Ascending aorta (tissue), 2 donors: ENCODE measurements around the gene CACNB3. TPM values are rescaled to one million over a fixed set of nuclear protein-coding genes. Genes with fewer than 3 reads are reported as not detected.

Experiments
- DNase-seq, 2 donors: peaks; one replicate each; pipeline ENCODE4 v3.0.0-alpha.2; 2019; ENCODE audit warnings: low spot score in 2 of 2
- H3K27ac ChIP-seq, 2 donors: fragments of 200-600 bp; sonication (generic); one replicate each; pipeline ENCODE4 v1.5.1; 2016 to 2017; ENCODE audit warnings: mild to moderate bottlenecking in 1 of 2
- H3K27me3 ChIP-seq: fragments of 200-600 bp; sonication (generic); one replicate; pipeline ENCODE4 v1.5.1; 2017
- H3K36me3 ChIP-seq, 2 donors: fragments of 200-600 bp; sonication (generic); one replicate each; pipeline ENCODE4 v1.5.1; 2016
- H3K4me1 ChIP-seq, 2 donors: fragments of 200-600 bp; sonication (generic); one replicate each; pipeline ENCODE4 v1.5.1; 2016 to 2017; ENCODE audit warnings: mild to moderate bottlenecking in 1 of 2
- H3K4me3 ChIP-seq, 2 donors: fragments of 200-600 bp; sonication (generic); one replicate each; pipeline ENCODE4 v1.5.1; 2016 to 2017; ENCODE audit warnings: mild to moderate bottlenecking in 1 of 2
- H3K9me3 ChIP-seq, 2 donors: fragments of 200-600 bp; sonication (generic); one replicate each; pipeline ENCODE4 v1.5.1; 2016
- intact Hi-C: fragments of 100-400 bp; cut with DNase I; formaldehyde crosslinking; loops from one replicate; pipeline ENCODE4 v1.15.1; 2023
- total RNA-seq: library from RNA; depleted of rRNA; stranded (reverse); fragments of >200 nt; gene quantifications from one replicate; pipeline ENCODE4 v1.1.0, GENCODE V29; 2016
- TF ChIP-seq, protein P1 (sequence below), 3 experiments: fragments of 200-600 bp in 2 of 3; fragments of 450-650 bp in 1 of 3; sonication (generic) in 2 of 3; IDR thresholded peaks; one replicate each; pipeline ENCODE4 v1.5.1; 2016 to 2019; ENCODE audit warnings: antibody characterized with exemption in 3 of 3, mild to moderate bottlenecking in 1 of 3, moderate library complexity in 1 of 3

Gene CACNB3
- total RNA-seq, 1 donor from 2014 or later: 54.5 TPM

DNA sequence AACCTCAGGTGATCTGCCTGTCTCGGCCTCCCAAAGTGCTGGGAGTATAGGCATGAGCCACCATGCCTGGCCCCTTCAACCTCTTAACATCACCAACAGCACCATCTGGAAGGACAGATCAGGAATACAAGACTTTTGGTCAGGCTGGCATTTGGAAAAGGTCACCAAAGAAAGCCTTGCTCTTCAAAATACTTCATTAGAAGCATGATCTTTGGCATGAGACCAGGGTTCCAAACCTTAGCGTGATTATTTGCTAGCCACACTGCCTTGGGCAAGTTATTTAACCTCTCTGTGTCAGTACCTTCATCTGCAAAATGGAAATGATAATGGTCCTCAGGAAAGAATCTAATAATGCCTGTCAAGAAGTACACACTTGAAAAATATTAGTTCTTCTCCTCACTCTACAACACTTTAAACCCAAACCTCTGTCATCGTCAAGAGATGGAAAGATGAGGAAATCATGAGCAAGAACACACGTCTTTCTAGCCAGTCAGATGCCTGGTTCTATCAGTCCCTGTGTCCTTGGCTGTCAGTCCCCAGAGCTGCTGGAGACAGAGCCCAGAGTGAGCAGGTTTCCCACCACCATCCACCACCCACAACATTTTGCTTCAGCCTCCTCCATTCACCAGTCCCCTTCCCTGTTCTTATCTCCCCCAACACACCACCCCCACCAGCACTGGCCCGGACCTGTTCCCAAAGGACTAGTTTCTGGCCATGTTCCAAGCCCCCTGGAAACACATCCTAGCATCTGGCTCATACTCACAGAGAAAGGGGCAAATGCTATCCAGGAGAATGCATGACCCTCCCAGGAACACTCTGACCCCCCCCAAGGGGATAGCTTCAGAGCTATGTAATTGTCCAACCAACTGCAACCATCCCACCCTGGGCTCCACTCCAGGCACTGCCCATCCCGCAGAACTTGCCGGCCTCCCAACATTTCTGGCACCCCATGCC lies 31.4 kb upstream of the CACNB3 start:
- TF ChIP-seq, protein P1, sequence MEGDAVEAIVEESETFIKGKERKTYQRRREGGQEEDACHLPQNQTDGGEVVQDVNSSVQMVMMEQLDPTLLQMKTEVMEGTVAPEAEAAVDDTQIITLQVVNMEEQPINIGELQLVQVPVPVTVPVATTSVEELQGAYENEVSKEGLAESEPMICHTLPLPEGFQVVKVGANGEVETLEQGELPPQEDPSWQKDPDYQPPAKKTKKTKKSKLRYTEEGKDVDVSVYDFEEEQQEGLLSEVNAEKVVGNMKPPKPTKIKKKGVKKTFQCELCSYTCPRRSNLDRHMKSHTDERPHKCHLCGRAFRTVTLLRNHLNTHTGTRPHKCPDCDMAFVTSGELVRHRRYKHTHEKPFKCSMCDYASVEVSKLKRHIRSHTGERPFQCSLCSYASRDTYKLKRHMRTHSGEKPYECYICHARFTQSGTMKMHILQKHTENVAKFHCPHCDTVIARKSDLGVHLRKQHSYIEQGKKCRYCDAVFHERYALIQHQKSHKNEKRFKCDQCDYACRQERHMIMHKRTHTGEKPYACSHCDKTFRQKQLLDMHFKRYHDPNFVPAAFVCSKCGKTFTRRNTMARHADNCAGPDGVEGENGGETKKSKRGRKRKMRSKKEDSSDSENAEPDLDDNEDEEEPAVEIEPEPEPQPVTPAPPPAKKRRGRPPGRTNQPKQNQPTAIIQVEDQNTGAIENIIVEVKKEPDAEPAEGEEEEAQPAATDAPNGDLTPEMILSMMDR (IDR thresholded peaks at IDR 0.05): no peak
- Histone ChIP-seq H3K4me1 (peaks cover 11 to 25% of the 10 kb centered on the region in 2 donors), H3K27me3 (no peaks in the 10 kb centered on the region), H3K27ac (peak overlapping the region; percentile 97 to 99), H3K4me3 (peak overlapping the region; percentile 90 to 97), H3K9me3 (no peaks in the 10 kb centered on the region), H3K36me3 (peaks cover 12% of the 10 kb centered on the region in 2 donors)
- no peak for DNase-seq
- intact Hi-C loops: no loop called here

DNA sequence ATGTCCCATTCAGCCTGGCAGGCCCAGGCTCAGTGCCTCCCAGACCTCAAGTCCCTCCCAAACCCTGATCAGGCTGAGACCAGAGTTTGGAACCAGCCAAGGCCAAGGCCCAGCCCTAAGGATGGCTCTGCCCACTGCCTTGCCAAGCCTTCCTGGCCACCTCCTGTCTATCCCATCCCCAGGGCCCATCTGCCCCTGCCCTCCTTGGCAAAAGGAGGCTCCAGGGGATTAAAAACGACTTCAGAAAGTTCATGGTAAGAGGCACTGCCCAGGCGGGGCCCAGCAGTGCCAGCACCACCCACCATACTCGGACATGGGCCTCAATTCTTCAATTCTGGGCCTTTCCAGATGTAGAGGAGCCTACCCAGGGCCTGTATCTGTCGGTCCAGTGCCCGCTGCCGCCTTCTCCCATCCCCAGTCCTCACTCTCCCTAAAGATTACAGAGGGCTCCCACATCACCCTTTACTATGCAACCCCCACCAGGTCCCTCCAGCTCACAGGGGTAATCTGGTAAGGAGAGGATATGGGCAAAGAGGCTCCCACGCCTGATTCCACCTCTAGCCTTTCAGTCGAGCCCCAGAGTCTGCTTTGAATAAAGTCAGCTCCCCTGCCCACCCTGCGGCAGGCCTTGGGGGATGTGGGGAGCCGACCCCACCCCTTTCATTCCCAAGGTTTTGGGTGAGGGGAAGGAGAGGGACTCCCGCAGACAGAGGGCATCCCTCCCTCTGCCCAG lies 30.3 kb upstream of the CACNB3 start:
- Histone ChIP-seq H3K4me3 (peak overlapping the region; percentile 90 to 97), H3K4me1 (peaks cover 7 to 17% of the 10 kb centered on the region in 2 donors), H3K9me3 (no peaks in the 10 kb centered on the region), H3K27me3 (no peaks in the 10 kb centered on the region), H3K27ac (peak overlapping the region; percentile 97 to 99), H3K36me3 (peaks cover 3% of the 10 kb centered on the region in 2 donors)
- no peak for DNase-seq
- TF ChIP-seq, protein P1 (IDR thresholded peaks at IDR 0.05): no peak
- intact Hi-C loops: loop anchor here (2.0 kb wide), 1 partner anchor 71 kb away; the partner anchor contains the start of gene CCNT1

DNA sequence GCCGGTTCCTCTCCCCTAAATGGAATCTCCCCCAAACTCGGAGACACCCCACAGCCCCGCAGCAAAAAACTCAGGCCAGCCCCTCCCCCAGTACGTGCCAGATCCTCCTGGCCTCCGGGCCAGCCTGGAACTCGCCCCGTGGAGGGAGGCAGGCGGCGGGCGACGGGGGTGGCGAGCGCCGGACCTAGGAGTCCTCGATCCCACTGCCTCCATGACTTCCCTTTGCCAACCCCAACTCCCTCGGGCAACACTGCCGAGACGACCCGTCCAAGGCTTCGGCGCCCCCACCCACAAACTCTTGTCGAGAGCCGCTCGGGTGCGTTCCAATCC lies 29.8 kb upstream of the CACNB3 start:
- no peaks in the 10 kb centered on the region for H3K9me3 ChIP-seq
- peaks cover 7 to 15% of the 10 kb centered on the region in 2 donors for H3K4me1 ChIP-seq
- no peaks in the 10 kb centered on the region for H3K27me3 ChIP-seq
- TF ChIP-seq, protein P1 (IDR thresholded peaks at IDR 0.05): no peak
- peak overlapping the region; percentile 90 to 97 for H3K4me3 ChIP-seq
- H3K27ac ChIP-seq: peak overlapping the region; percentile 97 to 99
- no peaks in the 10 kb centered on the region for H3K36me3 ChIP-seq
- intact Hi-C loops: loop anchor here (2.0 kb wide), 1 partner anchor 72 kb away; the partner anchor contains the start of gene CCNT1
- no peak for DNase-seq

DNA sequence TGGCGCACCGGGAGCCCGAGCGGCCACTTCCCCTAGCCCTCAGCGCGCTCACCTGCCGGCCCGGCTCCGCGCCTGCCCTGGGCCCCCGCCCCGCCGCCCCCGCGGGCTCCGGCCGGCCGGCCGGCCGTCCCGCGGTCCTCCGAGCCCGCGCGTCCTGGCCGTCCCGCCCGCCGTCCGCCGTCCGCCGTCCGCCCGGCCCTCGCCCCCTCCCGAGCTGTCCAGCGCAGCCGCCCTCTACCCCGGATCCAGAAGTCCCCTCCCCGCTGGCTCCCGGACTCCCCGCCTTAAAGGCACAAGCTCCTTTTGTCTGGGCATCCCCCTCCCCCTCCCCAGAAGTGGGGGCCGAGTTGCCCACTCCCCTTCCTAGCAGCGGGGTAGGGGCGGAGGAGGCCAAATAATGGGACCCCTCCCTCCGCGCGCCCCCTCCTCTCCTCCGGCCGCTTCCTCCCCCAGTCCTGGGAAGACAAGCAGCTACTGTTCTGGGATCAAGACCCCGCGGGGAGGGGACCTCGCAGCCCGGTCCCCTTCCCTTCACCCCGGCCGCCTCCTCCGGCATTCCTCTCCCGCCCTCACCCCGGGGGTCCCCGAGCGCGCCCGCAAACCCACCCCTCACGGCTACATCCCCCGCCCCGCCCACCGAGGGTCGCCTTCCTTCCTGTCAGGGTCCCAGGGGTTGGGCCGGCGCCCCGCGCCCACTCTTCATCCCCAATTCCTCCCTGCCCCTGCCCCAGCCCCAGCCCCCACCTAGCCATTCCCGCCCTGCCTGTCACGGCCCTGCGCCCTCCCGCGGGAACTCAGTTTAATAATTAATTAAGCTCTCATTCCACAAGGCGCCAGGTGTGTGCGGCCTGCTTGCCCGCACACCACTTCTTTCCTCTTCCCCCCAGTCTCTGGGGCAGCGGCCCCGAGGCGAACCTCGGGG lies 29.2 kb upstream of the CACNB3 start, which contains the start of gene ADCY6:
Gene ADCY6 (minus strand): TSS at position 236 of the 922 bp plus-strand sequence. CDS start 5,655 bp downstream, outside the sequence.
- TF ChIP-seq, protein P1 (IDR thresholded peaks at IDR 0.05): no peak
- Histone ChIP-seq H3K27me3 (no peaks in the 10 kb centered on the region), H3K4me1 (peaks cover 7 to 15% of the 10 kb centered on the region in 2 donors), H3K36me3 (no peaks in the 10 kb centered on the region), H3K4me3 (peak within 1 kb of the TSS; percentile 90 to 97), H3K9me3 (no peaks in the 10 kb centered on the region), H3K27ac (peak within 1 kb of the TSS; percentile 97 to 99)
- DNase-seq: peak in 1 of 2 donors; percentile 89
- intact Hi-C loops: loop anchor here (1.0 to 2.0 kb wide), 2 partner anchors 10 to 72 kb away; partner anchors contain the start of gene CCNT1
